ENCODE results near the gene ANKRD2. TPM values are rescaled to one million over a fixed set of nuclear protein-coding genes. Genes with fewer than 3 reads are reported as not detected.
"Not testable (repeated sequence)": the region's sequence is repeated elsewhere in the genome, so short reads cannot be mapped to it uniquely, and the experiment has no call there.

The ANKRD2 gene
- total RNA-seq, 1 donor from 2014 or later, result 0.34 TPM

DNA sequence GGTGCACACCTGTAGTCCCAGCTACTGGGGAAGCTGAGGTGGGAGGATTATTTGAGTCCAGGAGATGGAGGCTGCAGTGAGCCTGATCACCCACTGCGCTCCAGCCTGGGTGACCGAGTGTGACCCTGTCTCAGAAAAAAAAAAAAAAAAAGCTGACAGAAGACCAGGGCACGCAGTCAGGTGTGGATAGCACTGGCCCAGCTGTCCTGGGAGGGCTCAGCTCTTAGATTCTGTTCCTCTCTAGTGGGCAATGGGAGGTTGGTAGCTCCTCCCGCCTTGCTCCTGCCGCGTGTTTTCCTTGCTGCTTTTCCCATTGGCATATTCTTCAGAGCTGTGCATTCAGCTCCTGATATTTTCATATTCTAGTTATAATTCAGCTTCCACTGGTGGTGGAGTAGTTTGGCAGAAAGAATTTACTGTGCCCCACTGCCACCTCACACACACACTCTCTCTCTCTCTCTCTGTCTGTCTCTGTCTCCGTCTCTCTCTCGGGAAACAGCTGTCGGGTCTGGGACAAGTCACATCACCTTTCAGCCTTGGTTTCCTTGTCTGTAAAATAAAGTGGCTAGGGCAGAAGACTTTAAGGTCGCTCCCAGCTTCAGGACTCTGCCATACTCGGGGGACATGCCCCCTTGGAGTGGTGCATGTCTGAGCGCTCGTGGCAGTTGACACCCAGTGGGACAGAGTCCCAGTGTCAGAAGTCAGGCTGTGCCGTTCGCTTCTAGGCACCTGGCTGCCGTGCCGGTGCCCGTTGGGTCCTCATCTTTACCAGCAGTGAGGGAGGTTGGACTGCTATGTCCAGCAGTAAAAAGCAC, 25.9 kb upstream of the ANKRD2 start:
- DNase-seq, result no peak

DNA sequence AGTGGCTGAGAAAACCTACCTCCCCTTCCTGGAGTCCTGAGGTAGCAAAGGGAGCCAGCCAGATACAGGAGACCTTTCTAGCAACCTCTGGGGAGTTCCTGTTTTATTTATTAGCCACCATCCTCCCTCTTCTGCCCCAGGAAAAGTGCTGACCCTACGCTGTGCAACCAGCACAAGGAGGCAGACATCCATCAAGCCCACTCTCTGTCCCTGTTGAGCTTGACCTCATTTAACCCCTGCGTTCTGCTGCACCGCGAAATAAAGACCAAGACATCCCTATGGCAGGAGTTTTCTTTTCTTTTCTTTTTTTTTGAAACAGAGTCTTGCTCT, 25.3 kb upstream of the ANKRD2 start:
- DNase-seq, result no peak

DNA sequence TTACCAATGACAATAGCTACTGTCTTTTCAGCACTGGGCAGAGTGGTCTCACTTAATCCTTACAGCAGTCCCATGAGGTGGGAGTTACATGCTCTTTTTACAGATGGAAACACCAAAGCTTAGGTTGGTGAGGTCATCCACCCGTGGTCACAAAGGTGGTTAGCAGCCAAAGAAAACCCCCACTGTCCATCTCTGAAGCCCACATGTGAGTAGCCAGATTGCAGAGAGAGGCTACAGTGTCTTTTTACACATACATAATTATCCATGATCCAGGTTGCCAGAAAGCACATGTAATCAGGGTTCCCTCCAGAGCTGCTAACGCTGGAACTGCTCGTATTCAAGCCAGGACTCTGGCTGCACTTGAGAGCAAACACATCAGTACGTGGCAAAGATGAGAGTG, 24.6 kb upstream of the ANKRD2 start:
- no peak for DNase-seq

DNA sequence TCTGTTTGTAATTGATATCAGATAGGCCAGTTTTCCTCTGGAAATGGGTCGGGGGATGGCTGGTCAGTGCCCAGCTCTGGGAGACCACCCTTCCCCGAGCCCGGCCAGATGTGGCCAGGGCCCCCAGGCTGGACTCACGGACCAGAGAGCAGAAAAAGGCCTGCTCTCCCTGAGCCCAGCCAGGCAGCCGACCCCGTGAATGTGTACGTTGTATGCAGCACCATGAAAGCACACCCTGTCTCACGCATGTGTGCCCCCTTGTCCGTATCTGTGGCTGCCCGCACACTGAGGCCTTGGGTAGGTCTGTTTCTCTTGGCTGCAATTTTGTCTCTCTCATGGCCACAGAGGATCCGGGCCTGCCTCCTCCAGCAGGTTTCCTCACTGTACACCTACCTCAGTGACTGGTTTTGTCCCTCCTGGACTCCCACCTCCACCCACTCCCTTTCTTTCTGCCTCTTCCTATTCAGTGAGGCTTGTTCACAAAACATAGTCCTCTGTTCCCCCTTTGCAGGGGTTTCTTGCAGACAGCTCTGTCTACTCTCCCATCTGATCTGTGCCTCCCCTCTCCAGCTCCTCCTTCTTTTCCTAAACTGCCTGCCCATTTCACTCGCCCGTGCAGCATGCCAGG, 23.6 kb upstream of the ANKRD2 start:
- no peak for DNase-seq

DNA sequence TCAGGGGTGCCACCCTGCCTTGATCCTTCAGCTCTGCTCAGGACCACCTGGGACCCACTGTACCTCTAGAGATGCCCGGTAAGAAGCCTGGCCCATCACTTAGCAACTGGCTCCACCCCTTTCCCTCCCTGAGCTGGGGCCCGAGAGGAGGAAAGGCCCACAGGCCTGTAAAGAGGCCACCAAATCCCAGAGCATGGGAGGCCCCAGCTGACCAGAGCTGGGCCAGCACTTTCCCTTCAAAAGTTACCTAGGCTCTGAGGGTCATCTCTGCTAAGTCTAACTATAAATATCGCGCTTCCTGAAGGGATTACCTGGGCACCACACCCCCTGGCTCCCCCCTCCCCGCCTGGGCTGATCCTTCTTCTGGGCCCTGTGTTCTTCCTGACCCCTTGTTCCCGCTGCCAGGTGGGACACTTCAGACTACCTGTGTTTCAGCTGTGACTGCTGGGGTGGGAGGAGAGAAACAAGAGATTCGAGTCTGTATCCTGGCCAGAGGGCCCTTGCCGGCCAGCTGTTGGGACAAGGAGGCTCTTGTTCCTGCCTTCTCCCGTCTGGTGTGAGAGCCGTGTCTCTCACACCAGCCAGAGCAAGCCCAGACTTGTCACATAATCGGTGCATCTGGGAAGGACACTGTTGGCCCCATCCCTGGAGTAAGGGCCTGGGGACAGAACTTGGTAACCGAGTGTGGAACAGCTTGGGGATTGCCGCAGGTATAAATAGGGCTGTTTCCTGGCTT, 22.8 kb upstream of the ANKRD2 start:
- no peak for DNase-seq

DNA sequence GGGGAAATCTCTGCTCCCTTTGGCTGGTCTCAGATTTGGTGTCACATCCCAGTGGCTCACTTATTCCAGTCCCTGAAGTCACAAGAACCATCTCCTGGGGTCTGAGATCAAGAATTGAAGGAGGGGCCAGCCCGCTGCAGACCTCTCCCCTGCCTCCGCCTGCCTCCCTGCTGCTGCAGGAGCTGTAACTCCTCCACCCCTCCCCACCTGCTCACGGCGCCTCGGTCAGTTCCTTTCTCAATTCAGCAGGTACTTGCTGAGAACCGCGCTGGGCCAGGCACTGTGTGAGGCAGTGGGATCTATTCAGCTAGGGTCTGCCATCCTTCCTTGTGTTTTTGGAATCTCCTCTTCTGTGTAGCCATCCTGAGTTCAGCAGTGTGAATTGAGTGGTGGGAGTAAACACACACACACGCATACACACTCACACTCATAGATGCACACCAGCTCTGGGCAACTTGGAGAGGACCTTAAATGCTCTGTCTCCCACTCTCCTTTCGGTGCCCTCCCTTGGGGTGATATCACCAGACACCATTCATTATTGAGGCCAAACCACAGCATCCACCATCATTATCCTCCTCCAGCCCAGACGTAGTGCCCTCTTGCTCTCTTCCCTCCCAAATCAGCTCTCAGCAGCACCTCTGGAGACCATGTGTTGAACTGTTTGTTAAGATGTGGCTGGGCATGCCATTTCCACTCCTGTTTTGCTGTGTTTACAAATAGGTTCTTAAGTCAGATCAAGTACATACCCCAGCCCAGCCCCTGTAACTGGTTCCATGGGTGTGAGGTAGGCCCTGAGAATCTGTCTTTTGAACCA, 22.0 kb upstream of the ANKRD2 start:
- DNase-seq, result no peak

DNA sequence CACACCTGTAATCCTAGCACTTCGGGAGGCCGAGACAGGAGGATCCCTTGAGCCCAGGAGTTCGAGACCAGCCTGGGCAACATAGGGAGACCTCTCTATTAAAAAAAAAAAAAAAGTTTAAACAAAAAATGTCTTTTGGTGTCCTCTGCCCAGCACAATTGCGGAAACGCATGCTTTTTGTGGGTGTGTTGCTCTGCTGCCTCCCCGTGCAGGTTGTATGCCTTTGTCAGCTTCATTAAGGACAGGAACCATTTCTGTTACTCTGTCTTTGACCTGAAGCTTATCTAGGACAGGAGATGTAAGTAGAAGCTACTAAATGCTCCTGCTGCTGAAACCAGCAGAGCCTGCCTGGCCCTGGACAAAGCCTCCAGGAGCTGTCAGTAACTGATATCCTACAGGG, 21.3 kb upstream of the ANKRD2 start:
- DNase-seq, result no peak

DNA sequence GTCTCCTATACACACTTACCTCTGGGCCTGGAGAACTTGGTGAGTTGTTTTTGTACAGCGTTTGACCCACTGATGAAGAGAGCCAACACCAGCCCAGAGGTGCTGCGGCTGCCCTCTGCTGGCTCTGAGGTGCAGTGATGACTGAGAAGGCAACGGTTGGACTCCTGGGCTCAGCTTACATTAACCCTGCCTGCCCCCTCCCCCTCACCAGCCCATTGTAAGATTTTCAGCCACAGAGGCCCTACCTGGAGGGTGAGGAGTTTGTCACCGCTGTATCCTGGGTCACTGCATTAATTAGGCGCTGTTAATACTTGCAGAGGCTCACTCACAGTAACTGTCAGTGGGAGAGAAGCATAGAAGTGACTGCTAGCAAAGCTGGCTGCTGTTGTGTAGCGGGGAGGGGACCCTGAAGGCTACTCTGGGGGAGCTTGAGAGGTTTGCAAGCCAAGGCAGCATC, 19.0 kb upstream of the ANKRD2 start:
- peak; percentile 84 for DNase-seq

DNA sequence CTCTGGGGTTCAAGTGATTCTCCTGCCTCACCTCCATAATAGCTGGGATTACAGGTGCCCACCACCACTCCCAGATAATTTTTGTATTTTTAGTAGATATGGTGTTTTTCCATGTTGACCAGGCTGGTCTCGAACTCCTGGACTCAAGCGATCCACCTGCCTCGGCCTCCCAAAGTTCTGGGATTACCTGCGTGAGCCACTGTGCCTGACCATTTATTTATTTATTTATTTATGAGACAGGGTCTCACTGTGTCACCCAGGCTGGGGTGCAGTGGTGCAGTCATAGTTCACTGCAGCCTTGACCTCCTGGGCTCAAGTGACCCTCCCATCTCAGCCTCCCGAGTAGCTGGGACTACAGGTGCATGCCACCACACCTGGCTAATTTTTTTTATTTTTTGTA, 18.2 kb upstream of the ANKRD2 start:
- DNase-seq, result not testable (repeated sequence)

DNA sequence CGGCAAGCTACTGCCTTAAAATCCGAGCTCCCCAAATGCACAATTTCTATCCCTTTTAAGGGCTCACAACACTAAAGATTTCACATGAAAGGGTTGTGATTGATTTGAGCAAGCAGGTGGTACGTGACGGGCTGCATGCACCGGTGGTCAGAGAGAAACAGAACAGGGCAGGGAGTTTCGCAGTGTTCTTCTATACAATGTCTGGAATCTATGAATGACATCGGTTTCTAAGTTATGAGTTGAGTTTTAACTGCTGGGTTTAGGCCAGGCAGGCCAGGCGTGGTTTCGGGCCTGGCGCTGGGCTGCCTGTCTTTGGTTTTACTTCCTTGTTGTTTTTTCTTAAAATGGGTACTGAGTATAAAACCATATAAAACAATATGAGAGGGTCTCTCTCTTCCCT, 17.0 kb upstream of the ANKRD2 start:
- not testable (repeated sequence) for DNase-seq

DNA sequence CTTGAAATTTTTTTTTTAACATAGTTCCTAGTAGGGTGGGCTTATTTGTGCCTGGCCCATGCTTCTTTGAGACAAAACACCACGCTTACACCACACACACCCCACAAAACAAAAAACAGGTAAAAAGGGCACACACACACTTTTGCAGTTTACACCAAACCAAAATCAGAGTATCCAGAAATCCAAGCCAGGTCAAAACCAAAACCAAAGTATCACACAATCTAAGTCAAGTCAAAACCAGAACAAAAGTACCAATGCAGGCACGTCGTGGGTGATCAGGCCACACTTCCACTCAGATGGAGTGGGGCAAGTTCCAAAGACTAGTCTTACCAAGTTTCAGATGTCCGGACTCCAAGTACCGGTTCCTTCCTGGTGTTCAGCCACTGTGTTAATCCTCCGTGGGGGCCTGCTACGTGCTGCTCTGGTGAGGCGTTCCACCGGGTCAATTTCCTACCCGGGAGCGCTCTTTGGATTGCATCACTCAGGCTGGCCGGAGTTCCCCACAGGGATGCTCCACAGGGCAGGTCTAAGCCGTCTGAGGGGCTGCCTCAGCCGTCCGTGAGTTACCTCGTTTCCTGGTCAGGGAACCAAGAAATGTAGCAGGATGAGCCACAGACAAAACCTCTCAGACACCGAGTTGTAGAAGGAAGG, 11.7 kb upstream of the ANKRD2 start:
- DNase-seq, result not testable (repeated sequence)

DNA sequence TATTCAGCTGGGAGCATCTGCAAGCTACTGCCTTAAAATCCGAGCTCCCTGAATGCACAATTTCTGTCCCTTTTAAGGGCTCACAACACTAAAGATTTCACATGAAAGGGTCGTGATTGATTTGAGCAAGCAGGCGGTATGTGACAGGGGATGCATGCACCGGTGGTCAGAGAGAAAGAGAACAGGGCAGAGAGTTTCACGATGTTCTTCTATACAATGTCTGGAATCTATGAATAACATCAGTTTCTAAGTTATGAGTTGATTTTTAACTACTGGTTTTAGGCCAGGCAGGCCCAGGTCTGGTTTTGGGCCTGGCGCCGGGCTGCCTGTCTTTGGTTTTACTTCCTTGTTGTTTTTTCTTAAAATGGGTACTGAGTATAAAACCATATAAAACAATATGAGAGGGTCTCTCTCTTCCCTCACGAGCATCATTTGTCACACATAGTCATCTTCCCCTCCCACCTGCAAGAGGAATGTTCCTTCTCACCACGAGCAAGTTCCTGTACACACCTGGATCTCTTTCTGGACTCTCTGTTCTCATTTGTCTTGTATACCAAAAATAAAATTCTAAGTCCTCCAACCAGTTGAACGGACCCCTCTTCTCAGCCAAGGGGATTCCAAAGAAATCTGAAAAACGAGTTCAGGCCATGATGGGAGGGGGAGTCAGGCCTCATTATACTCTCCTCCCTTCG, 11.0 kb upstream of the ANKRD2 start:
- not testable (repeated sequence) for DNase-seq

DNA sequence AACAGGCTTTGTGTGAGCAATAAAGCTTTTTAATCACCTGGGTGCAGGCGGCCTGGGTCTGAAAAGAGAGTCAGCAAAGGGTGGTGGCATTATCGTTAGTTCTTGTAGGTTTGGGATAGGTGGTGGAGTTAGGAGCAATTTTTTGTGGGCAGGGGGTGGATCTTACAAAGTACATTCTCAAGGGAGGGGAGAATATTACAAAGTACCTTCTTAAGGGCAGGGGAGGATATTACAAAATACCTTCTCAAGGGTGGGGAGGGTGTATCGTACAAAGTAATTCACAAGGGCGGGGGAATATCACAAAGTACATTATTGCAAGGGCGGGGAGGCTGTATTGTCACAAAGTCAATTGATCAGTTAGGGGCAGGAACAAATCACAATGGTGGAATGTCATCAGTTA, 10.2 kb upstream of the ANKRD2 start:
- not testable (repeated sequence) for DNase-seq

DNA sequence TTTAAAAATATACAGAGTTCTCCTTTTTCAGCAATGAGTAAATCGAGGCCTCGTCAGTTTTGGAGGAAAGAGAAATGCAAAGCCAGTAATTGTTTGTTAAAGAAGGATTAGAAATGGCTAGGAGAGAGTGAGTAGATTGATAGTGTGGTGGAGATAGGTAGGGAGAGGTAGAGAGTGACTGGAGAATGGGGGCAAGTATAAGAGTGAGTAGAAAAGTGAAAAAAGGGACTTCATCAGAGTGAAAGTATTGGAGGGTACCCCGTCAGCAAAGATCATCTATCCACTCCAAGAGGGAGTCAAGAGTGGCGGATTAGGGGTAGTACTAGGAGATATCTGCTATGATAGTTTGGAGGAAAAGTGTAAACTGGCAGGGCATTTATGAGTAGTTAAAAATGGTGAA, 9.2 kb upstream of the ANKRD2 start:
- DNase-seq, result no peak

DNA sequence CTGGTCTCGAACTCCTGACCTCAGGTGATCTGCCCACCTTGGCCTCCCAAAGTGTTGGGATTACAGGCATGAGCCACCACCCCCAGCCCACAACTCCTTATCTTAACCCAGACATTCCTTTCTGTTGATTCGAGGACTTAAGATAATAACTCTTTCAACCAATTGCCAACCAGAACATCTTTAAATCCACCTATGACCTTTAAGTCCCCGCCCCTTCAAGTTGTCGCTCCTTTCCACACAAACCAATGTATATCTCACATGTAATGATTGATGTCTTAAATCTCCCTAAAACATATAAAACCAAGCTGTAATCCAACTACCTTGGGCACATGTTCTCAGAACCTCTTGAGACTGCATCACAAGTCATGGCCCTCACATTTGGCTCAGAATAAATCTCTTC, 7.8 kb upstream of the ANKRD2 start:
- DNase-seq, result no peak

DNA sequence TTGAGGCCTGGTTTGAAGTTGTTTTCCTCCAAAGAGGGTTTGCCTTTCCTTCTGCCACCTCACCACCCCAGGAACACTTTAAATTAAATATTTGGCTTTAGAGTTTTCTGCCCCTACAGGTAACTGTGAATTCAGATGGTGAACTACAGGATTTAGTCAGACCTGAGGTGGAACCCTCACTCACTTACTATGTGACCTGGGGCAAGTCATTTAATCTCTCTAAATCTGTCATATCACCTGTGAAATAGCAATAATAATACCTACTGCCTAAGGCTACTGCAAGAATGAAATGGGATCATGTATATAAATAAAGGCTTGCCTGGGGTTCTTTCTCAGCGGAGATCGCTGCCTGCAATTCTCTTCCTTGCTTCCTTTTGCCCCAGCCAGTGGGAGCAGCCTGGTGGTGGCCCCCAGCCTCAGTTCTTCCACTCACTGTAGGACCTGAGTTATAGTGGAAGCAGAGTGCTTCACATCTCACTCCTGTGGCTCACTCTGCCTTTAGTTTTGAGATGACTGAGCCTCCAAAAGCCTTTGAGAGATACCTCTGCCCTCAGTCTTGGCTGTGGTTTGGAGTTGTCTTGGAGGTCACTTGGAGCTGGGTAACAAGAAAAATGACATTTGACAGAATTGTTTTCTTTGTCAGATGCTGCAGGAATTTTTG, 6.1 kb upstream of the ANKRD2 start:
- DNase-seq, result no peak

DNA sequence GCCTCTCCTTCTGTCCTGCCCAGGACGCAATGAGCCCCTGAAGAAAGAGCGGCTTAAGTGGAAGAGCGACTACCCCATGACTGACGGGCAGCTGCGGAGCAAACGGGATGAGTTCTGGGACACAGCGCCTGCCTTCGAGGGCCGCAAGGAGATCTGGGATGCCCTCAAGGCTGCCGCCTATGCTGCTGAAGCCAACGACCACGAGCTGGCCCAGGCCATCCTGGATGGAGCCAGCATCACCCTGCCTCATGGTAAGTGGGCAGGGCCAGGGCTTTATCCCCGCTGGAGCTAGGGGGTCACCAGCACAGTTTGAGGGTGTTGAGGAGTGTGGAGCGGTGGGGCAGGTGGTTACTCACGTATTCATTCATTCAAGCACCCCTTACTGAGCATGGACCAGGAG, 4.7 kb upstream of the ANKRD2 start:
- no peak for DNase-seq

DNA sequence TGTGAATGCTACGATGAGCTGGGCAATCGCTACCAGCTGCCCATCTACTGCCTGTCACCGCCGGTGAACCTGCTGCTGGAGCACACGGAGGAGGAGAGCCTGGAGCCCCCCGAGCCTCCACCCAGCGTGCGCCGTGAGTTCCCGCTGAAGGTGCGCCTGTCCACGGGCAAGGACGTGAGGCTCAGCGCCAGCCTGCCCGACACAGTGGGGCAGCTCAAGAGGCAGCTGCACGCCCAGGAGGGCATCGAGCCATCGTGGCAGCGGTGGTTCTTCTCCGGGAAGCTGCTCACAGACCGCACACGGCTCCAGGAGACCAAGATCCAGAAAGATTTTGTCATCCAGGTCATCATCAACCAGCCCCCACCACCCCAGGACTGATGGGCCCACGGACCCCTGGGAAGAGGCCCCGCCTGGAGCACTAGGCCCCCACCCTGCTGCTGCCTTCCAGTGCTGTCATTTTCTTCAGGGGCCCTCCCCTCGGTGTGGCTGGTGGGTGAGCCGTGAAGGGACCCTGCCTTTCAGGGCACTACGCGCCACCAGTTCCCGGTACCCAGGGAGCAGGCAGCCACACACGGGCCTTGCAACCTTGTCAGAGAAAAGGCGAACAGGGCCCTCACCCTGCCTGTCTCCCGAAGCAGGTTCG, 2.3 kb upstream of the ANKRD2 start:
- no peak for DNase-seq

DNA sequence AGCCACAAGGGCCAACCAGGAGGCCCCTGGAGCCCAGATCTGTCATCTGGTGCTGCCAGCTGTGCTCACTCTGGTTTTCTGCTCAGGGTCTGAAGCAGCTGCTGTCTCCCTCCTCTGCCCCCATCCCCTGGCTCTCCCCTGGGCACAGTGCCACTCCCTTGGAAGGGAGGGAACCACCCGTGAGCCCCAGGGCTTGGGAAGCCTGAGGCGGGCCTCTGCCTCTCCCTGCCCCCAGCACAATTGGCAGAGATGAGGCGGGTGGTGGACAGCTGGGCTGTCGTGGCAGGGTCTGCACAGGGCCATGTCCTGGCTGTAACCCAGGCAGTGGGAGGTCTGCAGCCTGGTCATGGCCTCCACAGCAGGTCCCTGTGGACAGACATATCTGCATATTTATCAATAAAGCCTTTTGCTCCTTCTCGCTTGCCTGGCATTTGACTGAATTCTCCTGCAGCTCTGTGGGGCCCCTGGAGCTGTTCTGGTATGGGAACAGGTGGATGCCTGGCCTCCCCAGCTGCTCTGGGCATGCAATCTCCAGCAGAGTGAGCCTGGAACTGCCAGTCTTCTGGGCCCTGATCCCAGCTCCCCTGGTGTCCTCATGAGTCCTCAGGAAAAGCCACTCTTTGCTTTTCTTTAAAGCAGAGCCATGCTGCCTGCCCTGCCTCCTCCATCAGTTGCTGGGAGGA, 1.6 kb upstream of the ANKRD2 start:
- no peak for DNase-seq

DNA sequence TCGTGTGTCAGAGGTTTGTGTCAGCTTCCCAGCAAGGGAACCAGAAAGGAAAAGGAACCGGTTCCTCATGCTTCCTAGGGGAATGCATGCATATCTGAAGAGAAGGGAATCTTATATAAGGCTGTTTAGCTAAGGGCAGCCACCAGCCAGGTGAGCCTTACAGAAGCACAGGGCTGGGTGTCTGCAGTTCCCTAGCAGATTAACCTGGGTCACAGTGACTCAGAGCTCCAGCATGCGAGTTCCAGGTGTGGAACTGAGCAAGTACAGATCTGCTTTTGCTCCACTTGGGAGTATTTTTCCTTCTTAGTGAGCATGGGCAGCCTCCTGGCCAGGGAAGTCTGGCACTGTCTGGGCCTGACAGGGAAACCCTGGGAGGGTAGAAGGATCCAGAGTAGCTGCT, 957 bp upstream of the ANKRD2 start:
- DNase-seq, result no peak

Measured in dermis blood vessel endothelial cell (primary cell).